DND-41 (cell line): ENCODE data around the gene BMAL2.

Experiments
- ATAC-seq: fragments of 200-7000 bp; cut with Tn5 transposase; 3 replicates; pipeline ENCODE4 v1.9.1; 2021; ENCODE audit warnings: low read depth; ENCODE audit not compliant: insufficient read depth
- DNase-seq: peaks from one replicate; pipeline ENCODE4 v3.0.0-alpha.2; 2020
- H2AFZ ChIP-seq: 2 replicates; pipeline ENCODE4 v1.6.0; 2012; ENCODE audit warnings: low read depth, low read length
- H3K27ac ChIP-seq: 2 replicates; pipeline ENCODE4 v1.5.1; 2012; ENCODE audit warnings: low read length, inconsistent platforms
- H3K27me3 ChIP-seq: fragments of 200-600 bp; sonication (generic); 2 replicates; pipeline ENCODE4 v1.6.0; 2012; ENCODE audit warnings: low read length, mild to moderate bottlenecking, inconsistent platforms; ENCODE audit not compliant: insufficient read depth, poor library complexity
- H3K36me3 ChIP-seq: 2 replicates; pipeline ENCODE4 v1.5.1; 2012; ENCODE audit warnings: low read length, inconsistent platforms; ENCODE audit not compliant: insufficient read depth
- H3K4me1 ChIP-seq: 2 replicates; pipeline ENCODE4 v1.5.1; 2012; ENCODE audit warnings: mild to moderate bottlenecking, low read length; ENCODE audit not compliant: insufficient read depth
- H3K4me2 ChIP-seq: 2 replicates; pipeline ENCODE4 v1.6.0; 2012; ENCODE audit warnings: mild to moderate bottlenecking, moderate library complexity, low read length, inconsistent platforms; ENCODE audit not compliant: insufficient read depth
- H3K4me3 ChIP-seq, 2 experiments: fragments of 200-600 bp in 1 of 2; shearing (Covaris generic) in 1 of 2; 2 replicates each; pipeline ENCODE4 v1.5.1; 2012 to 2016; ENCODE audit warnings: inconsistent platforms in 2 of 2, low read length in 2 of 2, mild to moderate bottlenecking in 2 of 2, low read depth in 1 of 2, moderate library complexity in 1 of 2
- H3K79me2 ChIP-seq: 2 replicates; pipeline ENCODE4 v1.6.0; 2012; ENCODE audit warnings: low read length, inconsistent platforms; ENCODE audit not compliant: insufficient read depth
- H3K9ac ChIP-seq: 2 replicates; pipeline ENCODE4 v1.6.0; 2012; ENCODE audit warnings: low read depth, mild to moderate bottlenecking, inconsistent platforms, low read length, moderate library complexity
- H3K9me3 ChIP-seq: 2 replicates; pipeline ENCODE4 v1.5.1; 2012; ENCODE audit warnings: low read length, moderate library complexity, mild to moderate bottlenecking, inconsistent platforms; ENCODE audit not compliant: insufficient read depth, severe bottlenecking
- H4K20me1 ChIP-seq: 2 replicates; pipeline ENCODE4 v1.6.0; 2012; ENCODE audit warnings: low read length; ENCODE audit not compliant: insufficient read depth
- CTCF ChIP-seq: IDR thresholded peaks from 2 replicates; pipeline ENCODE4 v1.5.1; 2012; ENCODE audit warnings: borderline replicate concordance, low read length, moderate library complexity, mild to moderate bottlenecking; ENCODE audit not compliant: poor library complexity, severe bottlenecking; ENCODE audit errors: extremely low read depth
- EZH2 ChIP-seq: IDR thresholded peaks from 3 replicates; pipeline ENCODE4 v1.6.1; 2012; ENCODE audit warnings: borderline replicate concordance, low read depth, mild to moderate bottlenecking, moderate library complexity, low read length, inconsistent platforms; ENCODE audit not compliant: severe bottlenecking

Gene BMAL2

GRCh38 chr12:27289414-27289813 is 43.2 kb upstream of the BMAL2 start:
- no peak for TF ChIP-seq EZH2
- no peak for TF ChIP-seq CTCF
- H3K4me2 ChIP-seq = no peak overlapping the region

GRCh38 chr12:27290501-27291168 is 42.0 kb upstream of the BMAL2 start:
- no peak overlapping the region for H3K4me3 ChIP-seq
- H2AFZ ChIP-seq = no peak overlapping the region
- no peak overlapping the region for H3K27ac ChIP-seq
- no peak for TF ChIP-seq CTCF
- no peak for TF ChIP-seq EZH2
- no peaks in the 10 kb centered on the region for H3K27me3 ChIP-seq
- no peaks in the 10 kb centered on the region for H4K20me1 ChIP-seq
- no peak for ATAC-seq
- no peaks in the 10 kb centered on the region for H3K36me3 ChIP-seq
- no peaks in the 10 kb centered on the region for H3K9me3 ChIP-seq
- no peak overlapping the region for H3K9ac ChIP-seq
- H3K79me2 ChIP-seq = no peaks in the 10 kb centered on the region
- DNase-seq = no peak
- H3K4me1 ChIP-seq = no peaks in the 10 kb centered on the region
- no peak overlapping the region for H3K4me2 ChIP-seq

More at GRCh38 chr12:27289414-27289813, 43.2 kb upstream of the BMAL2 start:
- Histone ChIP-seq H3K36me3 (no peaks in the 10 kb centered on the region), H3K9ac (no peak overlapping the region), H3K27ac (no peak overlapping the region), H3K9me3 (no peaks in the 10 kb centered on the region), H3K4me1 (no peaks in the 10 kb centered on the region), H3K4me3 (no peak overlapping the region), H3K27me3 (no peaks in the 10 kb centered on the region), H2AFZ (no peak overlapping the region), H4K20me1 (no peaks in the 10 kb centered on the region), H3K79me2 (no peaks in the 10 kb centered on the region)
- ATAC-seq (no peak), DNase-seq (no peak)

DNA sequence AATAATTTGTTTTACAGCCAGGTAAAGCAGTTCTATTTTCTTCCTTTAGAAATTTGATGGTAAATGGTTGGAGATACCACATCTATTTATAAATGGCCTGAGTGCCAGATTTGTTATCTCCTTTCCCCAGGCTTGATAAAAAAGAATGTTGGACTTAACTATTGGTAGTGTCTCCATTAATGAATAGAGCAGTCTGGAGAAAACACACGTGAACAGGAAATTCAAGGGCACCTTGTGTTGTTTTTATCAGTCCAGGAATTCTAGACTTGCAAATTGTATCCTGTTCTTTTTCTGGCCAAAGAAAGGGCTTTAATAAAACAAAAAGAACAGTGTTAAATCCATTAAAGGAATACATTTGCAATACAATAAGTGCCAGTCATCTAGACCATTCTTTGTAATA is 40.8 kb upstream of the BMAL2 start:
- TF ChIP-seq EZH2 (no peak), CTCF (no peak)
- Histone ChIP-seq H3K36me3 (no peaks in the 10 kb centered on the region), H3K9ac (no peak overlapping the region), H3K27me3 (no peaks in the 10 kb centered on the region), H4K20me1 (no peaks in the 10 kb centered on the region), H3K79me2 (no peaks in the 10 kb centered on the region), H2AFZ (no peak overlapping the region), H3K27ac (no peak overlapping the region), H3K4me2 (no peak overlapping the region), H3K4me3 (no peak overlapping the region), H3K4me1 (no peaks in the 10 kb centered on the region), H3K9me3 (no peaks in the 10 kb centered on the region)
- ATAC-seq = no peak
- no peak for DNase-seq
